CD14-positive monocyte (primary cell): ENCODE data around the gene HTRA2. TPM values are rescaled to one million over a fixed set of nuclear protein-coding genes. Genes with fewer than 3 reads are reported as not detected.

Experiments used
- DNase-seq, 3 donors: peaks; one replicate each; pipeline ENCODE4 v3.0.0-alpha.2; 2011 to 2022
- H2AFZ ChIP-seq: 2 replicates; pipeline ENCODE4 v1.6.0; 2012; ENCODE audit warnings: mild to moderate bottlenecking, low read depth, low read length, inconsistent platforms; ENCODE audit not compliant: insufficient read depth, poor library complexity, severe bottlenecking
- H3K27ac ChIP-seq, 2 donors: 1 replicate in 1 of 2; 2 replicates in 1 of 2; pipeline ENCODE4 v1.5.1; 2012 to 2013; ENCODE audit warnings: low read length in 2 of 2, control low read depth in 1 of 2, inconsistent platforms in 1 of 2, low read depth in 1 of 2, mild to moderate bottlenecking in 1 of 2
- H3K27me3 ChIP-seq, 2 donors: one replicate each; pipeline versions ENCODE4 v1.6.0 to v1.6.1; 2011 to 2013; ENCODE audit warnings: low read length in 2 of 2; ENCODE audit not compliant: control insufficient read depth in 2 of 2, insufficient read depth in 2 of 2
- H3K36me3 ChIP-seq, 2 donors: replicated peaks in 1 of 2; 1 replicate in 1 of 2; 2 replicates in 1 of 2; pipeline versions ENCODE4 v1.5.1 to v1.6.1; 2012 to 2013; ENCODE audit warnings: low read length in 2 of 2, control low read depth in 1 of 2, inconsistent platforms in 1 of 2, mild to moderate bottlenecking in 1 of 2; ENCODE audit not compliant: insufficient read depth in 2 of 2, control insufficient read depth in 1 of 2
- H3K4me1 ChIP-seq, 2 donors: 1 replicate in 1 of 2; 2 replicates in 1 of 2; pipeline versions ENCODE4 v1.5.1 to v1.6.1; 2012 to 2013; ENCODE audit warnings: low read length in 2 of 2, control low read depth in 1 of 2, inconsistent platforms in 1 of 2, mild to moderate bottlenecking in 1 of 2, moderate library complexity in 1 of 2; ENCODE audit not compliant: insufficient read depth in 2 of 2, control insufficient read depth in 1 of 2
- H3K4me2 ChIP-seq: replicated peaks from 2 replicates; pipeline ENCODE3; 2012; ENCODE audit warnings: low read length, moderate library complexity, mild to moderate bottlenecking; ENCODE audit not compliant: poor library complexity, severe bottlenecking; ENCODE audit errors: extremely low read depth
- H3K4me3 ChIP-seq, 3 experiments: fragments of 200-600 bp in 1 of 3; sonication (generic) in 1 of 3; replicated peaks in 1 of 3; 1 replicate in 2 of 3; 2 replicates in 1 of 3; pipeline ENCODE4 v1.5.1; 2011 to 2013; ENCODE audit warnings: low read length in 3 of 3, mild to moderate bottlenecking in 3 of 3, control low read depth in 2 of 3, low read depth in 2 of 3, inconsistent platforms in 1 of 3, moderate library complexity in 1 of 3
- H3K79me2 ChIP-seq: 2 replicates; pipeline ENCODE4 v1.6.0; 2012; ENCODE audit warnings: mild to moderate bottlenecking, control low read depth, inconsistent platforms, low read length, moderate library complexity; ENCODE audit not compliant: insufficient read depth
- H3K9ac ChIP-seq: 2 replicates; pipeline ENCODE4 v1.6.0; 2017; ENCODE audit warnings: low read length, mild to moderate bottlenecking; ENCODE audit not compliant: insufficient read depth, poor library complexity, severe bottlenecking
- H3K9me3 ChIP-seq, 2 donors: replicated peaks in 1 of 2; 1 replicate in 1 of 2; 2 replicates in 1 of 2; pipeline versions ENCODE4 v1.5.1 to v1.6.1; 2012 to 2013; ENCODE audit warnings: low read length in 2 of 2, control low read depth in 1 of 2; ENCODE audit not compliant: control insufficient read depth in 1 of 2, insufficient read depth in 1 of 2
- H4K20me1 ChIP-seq: 2 replicates; pipeline ENCODE4 v1.6.0; 2012; ENCODE audit warnings: mild to moderate bottlenecking, low read length, control low read depth, moderate library complexity; ENCODE audit not compliant: insufficient read depth
- H3K27ac Mint-ChIP-seq, 7 donors: one replicate each; pipeline ENCODE4 v1.8.0; 2020; ENCODE audit warnings: mild to moderate bottlenecking in 7 of 7, mixed read lengths in 7 of 7, moderate library complexity in 6 of 7, inconsistent platforms in 2 of 7
- H3K27me3 Mint-ChIP-seq, 3 donors: one replicate each; pipeline ENCODE4 v1.8.0; 2021 to 2022; ENCODE audit warnings: low read depth in 3 of 3, mild to moderate bottlenecking in 3 of 3, mixed read lengths in 3 of 3, moderate library complexity in 3 of 3, inconsistent platforms in 1 of 3
- H3K36me3 Mint-ChIP-seq, 2 donors: one replicate each; pipeline ENCODE4 v1.8.0; 2020; ENCODE audit warnings: mixed read lengths in 2 of 2, inconsistent platforms in 1 of 2, mild to moderate bottlenecking in 1 of 2
- H3K4me1 Mint-ChIP-seq: one replicate; pipeline ENCODE4 v1.8.0; 2020; ENCODE audit warnings: mild to moderate bottlenecking, mixed read lengths
- H3K4me3 Mint-ChIP-seq, 2 donors: one replicate each; pipeline ENCODE4 v1.8.0; 2020; ENCODE audit warnings: mild to moderate bottlenecking in 2 of 2, mixed read lengths in 2 of 2, moderate library complexity in 1 of 2
- H3K9me3 Mint-ChIP-seq, 7 donors: one replicate each; pipeline ENCODE4 v1.8.0; 2020 to 2022; ENCODE audit warnings: mixed read lengths in 7 of 7, mild to moderate bottlenecking in 6 of 7, moderate library complexity in 6 of 7, inconsistent platforms in 2 of 7
- CTCF ChIP-seq: fragments of 200-600 bp; IDR thresholded peaks from one replicate; pipeline ENCODE4 v1.8.0; 2022; ENCODE audit warnings: antibody characterized with exemption, mild to moderate bottlenecking
- whole genome bisulfite sequencing: methylation state at CpG from one replicate; pipeline ENCODE4 v1.1.5; 2013; ENCODE audit warnings: missing lambda C conversion rate; ENCODE audit not compliant: insufficient coverage; 5-methylcytosine and 5-hydroxymethylcytosine counted together
- intact Hi-C, 2 donors: fragments of 100-400 bp; cut with micrococcal nuclease; formaldehyde crosslinking; loops; one replicate each; pipeline versions ENCODE4 v1.15.0 to v1.15.1; 2023
- polyA plus RNA-seq, 3 donors: library from polyadenylated mRNA; depleted of rRNA in 1 of 3; unstranded in 2 of 3; stranded (reverse) in 1 of 3; fragments of 300-500 nt in 2 of 3; fragments of >200 nt in 1 of 3; fragmentation: Illumina TruSeq in 2 of 3; gene quantifications; 1 replicate in 2 of 3; 2 replicates in 1 of 3; pipeline ENCODE4 v1.2.3, GENCODE V29; 2012 to 2021

Gene HTRA2
- polyA plus RNA-seq, 3 donors = 11.3 to 20.5 (median 15.0) TPM

GRCh38 chr2:74531666-74532065 lies 1.9 kb downstream of the HTRA2 start:
- Mint-ChIP-seq H3K36me3 (peaks cover 36 to 39% of the 10 kb centered on the region in 2 donors), H3K9me3 (peaks cover 0 to 2% (median 0%) of the 10 kb centered on the region in 7 donors), H3K27me3 (peaks cover 0 to 4% (median 0%) of the 10 kb centered on the region in 3 donors), H3K4me3 (no peak overlapping the region), H3K4me1 (peaks cover 34% of the 10 kb centered on the region), H3K27ac (peak overlapping the region in 1 of 7 donors; percentile 46)
- Histone ChIP-seq H2AFZ (no peak overlapping the region), H3K27ac (no peak overlapping the region), H3K79me2 (peaks cover 29% of the 10 kb centered on the region), H3K9me3 (no peaks in the 10 kb centered on the region), H3K4me1 (peaks cover 25 to 38% of the 10 kb centered on the region in 2 donors), H3K36me3 (peaks cover 21 to 34% of the 10 kb centered on the region in 2 donors), H4K20me1 (peaks cover 23% of the 10 kb centered on the region), H3K9ac (no peak overlapping the region), H3K4me3 (no peak overlapping the region), H3K27me3 (no peaks in the 10 kb centered on the region), H3K4me2 (no peak overlapping the region)
- WGBS = 63% methylated on average over 4 of the region's 7 CpGs
- DNase-seq = no peak
- intact Hi-C loops = loop anchor here in 1 of 2 donors (10.0 kb wide), 1 partner anchor 53 kb away; no protein-coding TSS in a partner anchor
- no peak for TF ChIP-seq CTCF

- H3K27ac ChIP-seq = no peak overlapping the region
- Mint-ChIP-seq H3K36me3 (peaks cover 30 to 33% of the 10 kb centered on the region in 2 donors), H3K4me1 (peaks cover 31% of the 10 kb centered on the region), H3K27ac (no peak overlapping the region), H3K27me3 (peaks cover 0 to 4% (median 0%) of the 10 kb centered on the region in 3 donors), H3K4me3 (no peak overlapping the region), H3K9me3 (no peaks in the 10 kb centered on the region)
- no peaks in the 10 kb centered on the region for H3K27me3 ChIP-seq
- intact Hi-C loops = loop anchor here in 1 of 2 donors (10.0 kb wide), 1 partner anchor 53 kb away; no protein-coding TSS in a partner anchor
- H3K4me2 ChIP-seq = no peak overlapping the region
- peaks cover 23 to 33% of the 10 kb centered on the region in 2 donors for H3K4me1 ChIP-seq
- TF ChIP-seq CTCF = peak; percentile 28
- peaks cover 15 to 29% of the 10 kb centered on the region in 2 donors for H3K36me3 ChIP-seq
- H3K4me3 ChIP-seq = no peak overlapping the region
- no peaks in the 10 kb centered on the region for H3K9me3 ChIP-seq
- H4K20me1 ChIP-seq = peaks cover 17% of the 10 kb centered on the region
- DNase-seq = peak in 1 of 3 donors; percentile 41
- no peak overlapping the region for H3K9ac ChIP-seq
- H2AFZ ChIP-seq = no peak overlapping the region
- peaks cover 29% of the 10 kb centered on the region for H3K79me2 ChIP-seq
Measured at GRCh38 chr2:74532222-74532621, 2.5 kb downstream of the HTRA2 start.
